ENCODE measurements around the gene SNU13.
"Not testable (repeated sequence)": the region's sequence is repeated elsewhere in the genome, so short reads cannot be mapped to it uniquely, and the experiment has no call there.

SNU13 gene

GRCh38 chr22:41638748-41639147 lies 49.9 kb downstream of the SNU13 start:
- no peak for DNase-seq

GRCh38 chr22:41638124-41638523 lies 50.5 kb downstream of the SNU13 start:
- DNase-seq, result no peak

- not testable (repeated sequence) for DNase-seq
Measured at GRCh38 chr22:41637623-41638022, 51.0 kb downstream of the SNU13 start.

GRCh38 chr22:41636467-41636866 lies 52.2 kb downstream of the SNU13 start:
- no peak for DNase-seq

- DNase-seq, result not testable (repeated sequence)
Measured at GRCh38 chr22:41634610-41635009, 54.1 kb downstream of the SNU13 start.

GRCh38 chr22:41631615-41632014 lies 57.1 kb downstream of the SNU13 start:
- DNase-seq, result not testable (repeated sequence)

GRCh38 chr22:41631115-41631514 lies 57.6 kb downstream of the SNU13 start:
- DNase-seq, result not testable (repeated sequence)

GRCh38 chr22:41625577-41625976 lies 63.1 kb downstream of the SNU13 start:
- no peak for DNase-seq
